ENCODE data around the gene SAP30L. TPM values are rescaled to one million over a fixed set of nuclear protein-coding genes. Genes with fewer than 3 reads are reported as not detected.

Gene SAP30L
- total RNA-seq, 2 experiments from 2014 or later, result 22.1 to 24.5 TPM

GRCh38 chr5:154501566-154501965 is 55.8 kb downstream of the SAP30L start:
- H3K27me3 Mint-ChIP-seq, result peaks cover 21% of the 10 kb centered on the region
- no peaks in the 10 kb centered on the region for H3K4me1 Mint-ChIP-seq
- no peak for ATAC-seq
- intact Hi-C loops (cut with DNase I, micrococcal nuclease), result no loop called here
- no peak for DNase-seq
- ChIA-PET POLR2A (no interaction called here), CTCF (interaction anchor here (1.0 kb wide), 1 partner anchor 49 kb away, joined by 3 read pairs; no protein-coding TSS in a partner anchor)
- H3K9me3 Mint-ChIP-seq (ENCODE audit: low read depth), result no peaks in the 10 kb centered on the region
- no peaks in the 10 kb centered on the region for H3K36me3 Mint-ChIP-seq (ENCODE audit: low read depth)
- no peak overlapping the region for H3K27ac Mint-ChIP-seq
- H3K4me3 Mint-ChIP-seq, result no peak overlapping the region

GRCh38 chr5:154502180-154502579 is 56.4 kb downstream of the SAP30L start:
- H3K27ac Mint-ChIP-seq, result no peak overlapping the region
- CTCF ChIA-PET, result interaction anchor here (0.7 to 1.3 kb wide), 3 partner anchors 31 to 887 kb away, joined by 3 read pairs; no protein-coding TSS in a partner anchor
- POLR2A ChIA-PET, result no interaction called here
- intact Hi-C loops (cut with DNase I, micrococcal nuclease), result no loop called here
- no peaks in the 10 kb centered on the region for H3K9me3 Mint-ChIP-seq (ENCODE audit: low read depth)
- ATAC-seq (no peak), DNase-seq (no peak)
- H3K4me3 Mint-ChIP-seq, result no peak overlapping the region
- no peaks in the 10 kb centered on the region for H3K36me3 Mint-ChIP-seq (ENCODE audit: low read depth)
- no peaks in the 10 kb centered on the region for H3K4me1 Mint-ChIP-seq
- H3K27me3 Mint-ChIP-seq, result peaks cover 23% of the 10 kb centered on the region

GRCh38 chr5:154503698-154504039 is 57.9 kb downstream of the SAP30L start:
- Mint-ChIP-seq H3K27ac (no peak overlapping the region), H3K4me3 (no peak overlapping the region), H3K9me3 (ENCODE audit: low read depth) (no peaks in the 10 kb centered on the region), H3K36me3 (ENCODE audit: low read depth) (no peaks in the 10 kb centered on the region), H3K27me3 (peaks cover 24% of the 10 kb centered on the region), H3K4me1 (no peaks in the 10 kb centered on the region)
- ChIA-PET POLR2A (no interaction called here), CTCF (interaction anchor here (0.7 to 1.5 kb wide), 3 partner anchors 12 to 21 kb away, joined by 3 to 6 read pairs (median 3); no protein-coding TSS in a partner anchor)
- ATAC-seq (no peak), DNase-seq (no peak)
- intact Hi-C loops (cut with DNase I, micrococcal nuclease), result no loop called here

GRCh38 chr5:154505567-154505966 is 59.8 kb downstream of the SAP30L start:
- no peak for ATAC-seq
- Mint-ChIP-seq H3K9me3 (ENCODE audit: low read depth) (no peaks in the 10 kb centered on the region), H3K27me3 (peaks cover 30% of the 10 kb centered on the region), H3K36me3 (ENCODE audit: low read depth) (no peaks in the 10 kb centered on the region), H3K27ac (no peak overlapping the region), H3K4me1 (no peaks in the 10 kb centered on the region), H3K4me3 (no peak overlapping the region)
- intact Hi-C loops (cut with DNase I, micrococcal nuclease), result no loop called here
- CTCF ChIA-PET, result interaction anchor here (0.6 to 0.9 kb wide), 2 partner anchors 10 to 15 kb away, joined by 4 read pairs; no protein-coding TSS in a partner anchor
- POLR2A ChIA-PET, result no interaction called here
- DNase-seq, result no peak

GRCh38 chr5:154506049-154506715 is 60.4 kb downstream of the SAP30L start:
- no peak for ATAC-seq

GRCh38 chr5:154506716-154507080 is 60.9 kb downstream of the SAP30L start:
- Mint-ChIP-seq H3K27ac (no peak overlapping the region), H3K27me3 (peaks cover 31% of the 10 kb centered on the region)

More at GRCh38 chr5:154506049-154506715, 60.4 kb downstream of the SAP30L start:
- Mint-ChIP-seq H3K36me3 (ENCODE audit: low read depth) (no peaks in the 10 kb centered on the region), H3K27me3 (peaks cover 30% of the 10 kb centered on the region), H3K9me3 (ENCODE audit: low read depth) (no peaks in the 10 kb centered on the region), H3K4me3 (no peak overlapping the region), H3K27ac (no peak overlapping the region), H3K4me1 (no peaks in the 10 kb centered on the region)
- CTCF ChIA-PET, result interaction anchor here (0.9 kb wide), 1 partner anchor 15 kb away, joined by 4 read pairs; no protein-coding TSS in a partner anchor
- intact Hi-C loops (cut with DNase I, micrococcal nuclease), result no loop called here
- DNase-seq, result no peak
- POLR2A ChIA-PET, result no interaction called here

GRCh38 chr5:154508114-154508513 is 62.3 kb downstream of the SAP30L start:
- no peaks in the 10 kb centered on the region for H3K9me3 Mint-ChIP-seq (ENCODE audit: low read depth)
- intact Hi-C loops (cut with DNase I, micrococcal nuclease), result no loop called here
- no peak overlapping the region for H3K4me3 Mint-ChIP-seq
- ATAC-seq, result no peak
- no peaks in the 10 kb centered on the region for H3K4me1 Mint-ChIP-seq
- POLR2A ChIA-PET, result no interaction called here
- H3K27me3 Mint-ChIP-seq, result peaks cover 33% of the 10 kb centered on the region
- H3K36me3 Mint-ChIP-seq (ENCODE audit: low read depth), result no peaks in the 10 kb centered on the region
- no peak for DNase-seq
- CTCF ChIA-PET, result interaction anchor here (1.0 kb wide), 1 partner anchor 13 kb away, joined by 5 read pairs; no protein-coding TSS in a partner anchor
- H3K27ac Mint-ChIP-seq, result no peak overlapping the region

More at GRCh38 chr5:154506716-154507080, 60.9 kb downstream of the SAP30L start:
- ATAC-seq (no peak), DNase-seq (no peak)
- H3K4me1 Mint-ChIP-seq, result no peaks in the 10 kb centered on the region
- no peaks in the 10 kb centered on the region for H3K36me3 Mint-ChIP-seq (ENCODE audit: low read depth)
- no peak overlapping the region for H3K4me3 Mint-ChIP-seq
- intact Hi-C loops (cut with DNase I, micrococcal nuclease), result no loop called here
- CTCF ChIA-PET, result no interaction called here
- H3K9me3 Mint-ChIP-seq (ENCODE audit: low read depth), result no peaks in the 10 kb centered on the region
- POLR2A ChIA-PET, result no interaction called here

- intact Hi-C loops (cut with DNase I, micrococcal nuclease), result no loop called here
- Mint-ChIP-seq H3K27me3 (peaks cover 40% of the 10 kb centered on the region), H3K4me1 (peaks cover 16% of the 10 kb centered on the region), H3K27ac (no peak overlapping the region), H3K9me3 (ENCODE audit: low read depth) (no peaks in the 10 kb centered on the region), H3K36me3 (ENCODE audit: low read depth) (no peaks in the 10 kb centered on the region), H3K4me3 (no peak overlapping the region)
- CTCF ChIA-PET, result no interaction called here
- POLR2A ChIA-PET, result interaction anchor here (0.6 kb wide), 1 partner anchor 15 kb away, joined by 4 read pairs; no protein-coding TSS in a partner anchor
- DNase-seq (no peak), ATAC-seq (no peak)
These were observed 64.2 kb downstream of the SAP30L start for GRCh38 chr5:154509784-154510555.

Other genes starting within 250 kb of the SAP30L start
- not detected for gene HAND1, start 32.2 kb downstream of the SAP30L start, total RNA-seq

All from activated CD4-positive, alpha-beta T cell treated with anti-CD3 and anti-CD28 coated beads for 36 hours (primary cell).